Dermis microvascular lymphatic vessel endothelial cell (primary cell): ENCODE results near the gene TRIP12. TPM values are rescaled to one million over a fixed set of nuclear protein-coding genes. Genes with fewer than 3 reads are reported as not detected.

Source experiments
- DNase-seq, 2 donors: peaks; one replicate each; pipeline versions ENCODE4 v3.0.0 to v3.0.0-alpha.2; 2010; ENCODE audit warnings: low read depth in 2 of 2
- total RNA-seq: library from RNA; depleted of rRNA; stranded (reverse); fragments of >200 nt; gene quantifications from 2 replicates; pipeline ENCODE4 v1.2.1, GENCODE V29; 2014

Gene TRIP12
- total RNA-seq, 1 donor from 2014 or later, result 212 TPM

DNA sequence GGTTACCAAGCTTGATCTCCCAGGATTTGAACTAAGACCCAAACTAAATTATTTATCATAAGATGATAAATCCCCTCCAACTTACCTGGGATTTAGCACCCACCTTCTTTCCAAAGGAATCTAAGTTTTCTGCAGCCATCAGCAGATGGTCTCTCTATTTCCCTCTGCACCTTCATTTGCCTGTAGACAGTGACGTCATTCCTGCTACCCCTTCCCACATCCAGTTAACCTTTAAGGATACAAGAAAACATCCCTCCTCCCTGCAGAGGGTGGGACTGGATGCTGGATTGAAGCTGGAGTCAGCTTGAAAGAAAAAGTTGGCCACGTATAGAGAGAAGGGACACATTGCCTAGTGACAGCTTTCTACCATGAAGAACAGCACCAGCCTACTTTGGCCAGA, 203.8 kb downstream of the TRIP12 start:
- no peak for DNase-seq

DNA sequence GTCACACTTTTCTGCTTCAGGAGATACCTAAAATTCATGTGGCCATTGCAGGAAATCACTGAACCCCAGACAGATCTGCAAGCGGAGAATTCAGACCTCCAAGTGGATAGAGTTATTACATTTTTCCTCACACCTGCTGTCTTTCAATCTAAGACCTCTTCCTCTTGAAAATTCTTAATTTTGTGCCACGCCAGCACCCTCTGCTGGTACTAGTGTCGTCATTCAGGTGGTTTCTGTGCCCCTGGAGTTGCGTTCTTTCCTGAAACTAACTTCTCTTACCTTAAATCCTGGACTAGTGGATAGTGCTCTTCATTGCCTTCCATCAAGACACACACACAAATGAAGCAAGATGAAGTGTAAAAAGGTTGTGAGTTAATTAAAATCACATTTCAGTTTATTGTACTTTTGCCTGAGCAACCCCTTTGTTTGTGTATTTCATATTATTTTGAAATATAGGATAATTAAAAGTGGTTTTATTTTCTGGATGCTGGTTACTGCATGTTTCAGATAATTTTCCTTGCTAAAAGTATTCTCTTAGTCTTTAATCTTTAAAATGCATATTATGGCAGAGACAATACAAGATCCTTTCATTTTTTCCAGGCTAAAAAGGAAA, 205.8 kb downstream of the TRIP12 start:
- peak in 1 of 2 donors; percentile 13 for DNase-seq

DNA sequence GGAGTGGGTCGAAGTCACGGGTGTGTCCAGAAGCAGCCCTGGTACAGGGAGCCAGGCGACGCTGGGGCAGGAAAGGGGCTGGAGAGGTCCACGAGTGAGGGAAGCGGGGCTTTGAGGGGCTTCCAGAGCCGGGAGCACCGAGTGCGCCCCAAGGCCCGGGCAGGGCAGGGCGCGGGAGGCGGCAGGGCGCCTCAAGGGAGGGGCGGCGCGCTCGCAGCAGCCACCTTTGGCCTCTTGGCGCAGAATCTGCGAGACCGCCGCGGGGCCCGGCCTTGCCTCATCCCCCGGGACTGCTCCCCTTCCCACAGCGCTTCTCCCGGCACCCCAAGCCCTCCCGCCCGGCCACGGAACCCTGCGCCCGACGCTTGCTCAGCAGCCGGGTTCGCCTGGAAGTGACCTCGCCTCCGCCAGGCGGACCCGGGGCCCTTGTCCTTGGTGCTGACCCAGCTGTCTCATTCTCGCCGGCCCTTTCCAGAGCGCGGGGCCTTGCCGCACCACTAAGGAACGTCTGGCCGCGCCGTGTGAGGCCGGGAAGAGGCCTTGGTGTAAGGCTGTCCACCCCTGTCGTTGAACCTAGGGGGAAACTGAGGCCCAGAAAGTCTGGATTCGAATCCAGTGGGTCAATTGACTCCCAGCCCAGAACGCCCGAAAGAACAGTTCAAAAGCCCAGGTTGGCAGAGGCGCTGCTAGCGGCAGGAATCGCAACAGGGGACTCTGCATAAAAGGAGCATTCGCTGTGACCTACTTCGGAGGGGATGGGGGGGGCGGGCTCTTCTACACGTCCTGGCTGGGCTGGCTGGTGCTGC, 206.9 kb downstream of the TRIP12 start:
- peak; percentile 6 to 64 for DNase-seq

DNA sequence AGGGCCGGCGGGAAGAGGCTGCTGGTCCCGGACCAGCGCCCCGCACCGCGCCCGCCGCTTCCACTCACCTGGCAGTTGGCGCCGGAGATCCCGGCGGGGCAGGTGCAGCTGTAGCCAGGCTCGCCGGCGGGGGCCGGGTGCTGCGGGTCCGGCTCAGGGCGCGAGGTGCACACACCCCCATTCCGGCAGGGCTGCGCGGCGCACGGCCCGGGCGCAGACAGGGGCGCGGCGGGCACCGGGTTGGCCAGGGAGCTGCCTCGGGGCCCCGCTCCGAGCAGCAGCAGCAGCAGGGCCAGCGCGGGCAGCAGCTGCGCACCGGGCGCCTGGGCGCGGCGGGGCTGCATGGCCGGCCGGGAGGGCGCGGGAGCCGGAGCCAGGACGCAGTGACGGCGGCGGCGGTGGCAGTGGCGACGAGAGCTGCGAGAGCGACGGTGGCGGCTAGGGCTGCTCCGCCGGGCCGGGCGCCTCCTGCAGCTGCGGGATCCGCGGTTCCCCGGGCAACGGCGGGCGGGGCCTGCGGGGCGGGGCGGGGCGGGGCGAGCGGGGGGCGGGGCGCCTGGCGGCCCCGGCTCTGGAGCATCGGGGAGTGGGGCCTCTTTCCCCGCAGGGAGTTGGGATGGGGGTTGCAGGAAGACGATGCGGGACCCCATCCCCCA, 207.6 kb downstream of the TRIP12 start, which contains the start of gene DNER:
Gene DNER, minus strand, starts transcription at position 476 of the 656 bp plus-strand sequence. Its CDS starts 132 bp downstream, at position 344.
- peak in 1 of 2 donors; percentile 8 for DNase-seq

Other genes starting within 250 kb of the TRIP12 start
- under 0.01 and 0.13 TPM in 2 replicates for gene DNER, start 207.5 kb downstream of the TRIP12 start, total RNA-seq
- 1.0 and 1.2 TPM in 2 replicates for gene FBXO36, start 494 bp upstream of the TRIP12 start, total RNA-seq
- under 0.01 and 0.25 TPM in 2 replicates for gene SLC16A14, start 146.9 kb upstream of the TRIP12 start, total RNA-seq